GM19397 (cell line): Measurements from ENCODE around the gene CYFIP1.
A peak's percentile ranks its signal among the peaks of the same experiment; 100 is the strongest.
"Not testable (repeated sequence)": the region's sequence is repeated elsewhere in the genome, so short reads cannot be mapped to it uniquely, and the experiment has no call there.

ENCODE experiments used
- ATAC-seq: cut with Tn5 transposase; IDR thresholded peaks from one replicate; pipeline ENCODE4 v1.9.1; 2021; ENCODE audit warnings: mild to moderate bottlenecking, moderate library complexity; ENCODE audit not compliant: unreplicated experiment

CYFIP1 gene

GRCh38 chr15:22980189-22981050 is at the start of gene CYFIP1:
CYFIP1 (minus strand) TSS chr15:22980368; CDS start chr15:22947285, 33,083 bp downstream.
- ATAC-seq, result peak; percentile 66

GRCh38 chr15:23026218-23026617 is 46.0 kb upstream of the CYFIP1 start:
- no peak for ATAC-seq

DNA sequence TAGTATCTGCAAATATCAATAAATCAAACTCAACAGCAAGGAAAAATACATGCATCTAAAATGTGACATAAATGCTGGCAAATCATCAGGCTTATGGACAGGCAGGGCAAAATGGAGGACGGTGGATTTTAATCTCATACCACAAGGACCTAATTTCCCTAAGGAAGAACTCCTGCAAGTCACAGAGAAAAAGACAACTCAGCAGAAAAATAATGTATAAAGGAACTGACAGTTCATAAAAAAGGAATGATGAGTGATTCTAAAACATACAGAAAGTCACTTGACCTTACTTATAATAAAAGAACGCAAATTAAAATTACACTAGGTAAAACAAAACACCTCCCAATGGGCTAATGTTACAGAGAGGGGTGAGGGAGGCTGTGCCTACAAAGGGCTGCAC is 42.0 kb upstream of the CYFIP1 start:
- ATAC-seq, result no peak

- no peak for ATAC-seq
Measured at GRCh38 chr15:23014394-23015000, 34.3 kb upstream of the CYFIP1 start.

DNA sequence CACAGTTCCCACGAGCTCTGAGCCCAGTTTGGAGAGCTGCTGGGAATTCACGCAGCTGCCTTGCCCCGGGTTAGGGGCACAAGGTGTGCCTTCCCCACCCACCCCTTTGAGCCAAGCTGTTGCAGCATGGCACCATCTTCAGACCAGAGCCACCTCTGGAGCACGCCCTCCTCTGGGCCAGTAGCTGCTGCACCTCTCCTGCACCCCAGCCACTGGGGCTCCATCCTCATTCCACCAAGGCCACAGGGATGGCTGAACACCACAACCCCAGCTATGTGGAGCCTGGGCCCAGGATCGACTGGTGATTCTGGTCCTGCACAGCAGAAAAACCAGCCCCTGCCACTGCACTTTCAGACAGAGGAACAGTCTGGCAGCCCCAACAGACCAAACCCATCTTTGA is 33.5 kb upstream of the CYFIP1 start:
- ATAC-seq, result no peak

DNA sequence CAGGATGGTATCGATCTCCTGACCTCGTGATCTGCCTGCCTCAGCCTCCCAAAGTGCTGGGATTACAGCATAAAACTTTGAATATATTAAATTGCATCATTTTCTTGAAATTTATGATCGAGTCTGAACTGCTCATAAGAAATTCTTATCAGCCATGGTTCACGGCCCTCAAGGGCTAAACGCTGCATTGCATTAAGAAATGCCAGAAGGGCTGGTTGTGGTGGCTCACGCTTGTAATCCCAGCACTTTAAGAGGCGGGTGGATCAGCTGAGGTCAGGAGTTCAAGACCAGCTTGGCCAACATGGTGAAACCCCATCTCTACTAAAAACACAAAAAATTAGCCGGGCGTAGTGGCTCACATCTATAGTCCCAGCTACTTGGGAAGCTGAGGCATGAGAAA is 32.4 kb upstream of the CYFIP1 start:
- not testable (repeated sequence) for ATAC-seq

GRCh38 chr15:23003736-23004135 is 23.6 kb upstream of the CYFIP1 start:
- ATAC-seq, result no peak

DNA sequence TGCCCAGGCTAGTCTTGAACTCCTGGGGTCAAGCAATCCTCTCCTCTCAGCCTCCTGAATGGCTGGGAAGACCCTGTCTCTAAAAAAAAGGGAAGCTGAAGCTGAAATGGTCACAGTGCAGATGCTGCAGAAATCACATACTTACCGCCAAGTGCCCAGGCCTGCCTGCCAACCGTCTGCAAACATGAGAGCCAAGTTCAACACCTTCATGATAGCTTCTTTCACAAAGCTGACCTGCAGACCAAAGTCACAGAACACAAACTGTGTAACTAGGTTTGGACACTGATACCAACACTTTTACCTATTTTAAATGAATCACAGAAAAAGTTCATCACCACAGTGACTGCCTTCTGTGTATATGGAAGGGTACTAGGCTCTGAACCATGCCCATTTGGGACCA is 22.8 kb upstream of the CYFIP1 start:
- ATAC-seq, result no peak

DNA sequence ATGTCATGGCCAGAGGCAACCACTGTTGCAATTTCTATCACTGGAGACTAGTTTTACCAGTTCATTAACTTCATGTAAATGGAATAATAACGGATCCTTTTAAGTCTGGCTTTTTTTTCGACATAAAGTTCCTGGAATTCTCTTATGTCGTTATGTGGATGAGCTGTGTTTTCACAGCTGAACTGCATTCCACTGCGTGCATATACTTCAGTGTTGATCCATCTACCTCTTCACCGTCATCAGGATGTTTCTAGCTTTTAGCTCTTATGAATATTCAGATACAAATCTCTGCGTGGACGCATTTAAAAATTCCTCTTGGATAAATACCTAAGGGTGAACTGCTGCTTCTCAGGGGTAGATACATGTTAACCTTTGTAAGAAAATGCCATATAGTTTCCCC is 15.6 kb upstream of the CYFIP1 start:
- ATAC-seq, result no peak

DNA sequence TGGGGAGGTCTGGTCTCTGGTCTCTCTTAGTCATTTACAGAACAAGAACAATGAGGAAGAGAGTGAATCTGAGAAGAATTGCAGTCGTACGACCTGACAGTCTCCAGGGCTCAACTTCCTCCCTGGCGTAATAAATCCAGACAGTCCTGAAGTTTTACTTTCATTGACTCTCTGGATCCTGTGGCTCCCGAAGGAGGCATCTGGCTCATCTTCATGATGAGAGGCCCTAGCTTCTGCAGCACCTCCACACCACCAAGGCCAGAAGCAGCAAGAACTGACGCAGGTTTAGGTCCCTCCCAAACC is 11.8 kb upstream of the CYFIP1 start:
- ATAC-seq, result no peak

GRCh38 chr15:22989576-22990477 is 9.7 kb upstream of the CYFIP1 start:
- ATAC-seq, result no peak

DNA sequence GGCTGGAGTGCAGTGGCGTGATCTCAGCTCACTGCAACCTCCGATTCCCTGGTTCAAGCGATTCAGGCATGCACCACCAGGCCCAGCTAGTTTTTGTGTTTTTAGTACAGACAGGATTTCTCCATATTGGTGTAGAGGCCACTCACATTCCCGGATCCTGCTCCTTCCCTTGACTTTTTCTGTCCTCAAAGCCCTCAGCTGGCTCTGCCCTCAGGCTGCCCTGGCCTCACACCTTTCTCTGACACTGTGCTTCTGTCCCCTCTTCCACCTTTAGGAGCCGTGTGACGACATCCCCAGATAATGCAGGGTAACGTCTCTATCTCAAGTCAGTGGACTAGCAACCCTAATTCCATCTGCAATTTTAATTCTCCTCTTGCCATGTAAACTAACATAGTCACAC is 8.6 kb upstream of the CYFIP1 start:
- no peak for ATAC-seq

DNA sequence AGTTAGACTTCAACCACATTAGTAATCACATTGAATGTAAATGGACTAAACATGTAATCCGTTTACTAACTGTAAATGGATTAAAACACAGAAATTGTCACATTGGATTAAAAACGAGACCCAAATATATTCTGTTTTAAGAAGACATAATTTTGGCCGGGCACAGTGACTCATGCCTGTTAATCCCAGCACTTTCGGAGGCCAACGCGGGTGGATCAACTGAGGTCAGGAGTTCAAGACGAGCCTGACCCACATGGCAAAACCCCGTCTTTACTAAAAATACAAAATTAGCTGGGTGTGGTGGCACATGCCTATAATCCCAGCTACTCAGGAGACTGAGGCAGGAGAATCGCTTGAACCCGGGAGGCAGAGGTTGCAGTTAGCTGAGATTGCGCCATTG is 1.8 kb upstream of the CYFIP1 start:
- not testable (repeated sequence) for ATAC-seq

GRCh38 chr15:22981051-22981840 is 1.1 kb upstream of the CYFIP1 start:
- ATAC-seq, result no peak

GRCh38 chr15:22979238-22980188 is 655 bp downstream of the CYFIP1 start:
- peak; percentile 50 for ATAC-seq

DNA sequence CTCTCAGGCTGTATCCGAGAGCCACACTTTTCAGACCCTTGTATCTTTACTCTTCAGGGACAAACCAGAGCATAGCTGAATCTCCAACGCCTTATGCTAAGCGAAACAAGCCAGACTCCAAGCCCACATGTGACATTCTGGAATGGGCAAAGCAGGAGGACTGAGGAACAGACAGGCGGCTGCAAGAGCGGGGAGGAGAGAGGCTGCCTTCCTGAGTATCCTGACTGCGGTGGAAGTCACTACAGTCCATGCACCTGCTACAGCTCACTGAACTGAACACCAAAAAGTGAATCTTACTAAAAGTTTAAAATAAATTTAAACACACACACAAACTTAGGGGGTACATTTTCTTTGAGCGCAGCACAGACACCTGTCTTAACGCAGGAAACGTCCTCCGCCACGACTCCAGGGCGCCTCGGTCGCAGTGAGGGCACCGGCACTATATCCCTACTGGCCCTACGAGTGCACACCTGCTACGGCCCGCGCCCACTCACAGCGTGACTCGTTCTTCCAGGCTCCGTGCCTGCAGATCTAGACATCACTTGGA is 1.4 kb downstream of the CYFIP1 start:
- peak; percentile 35 for ATAC-seq

DNA sequence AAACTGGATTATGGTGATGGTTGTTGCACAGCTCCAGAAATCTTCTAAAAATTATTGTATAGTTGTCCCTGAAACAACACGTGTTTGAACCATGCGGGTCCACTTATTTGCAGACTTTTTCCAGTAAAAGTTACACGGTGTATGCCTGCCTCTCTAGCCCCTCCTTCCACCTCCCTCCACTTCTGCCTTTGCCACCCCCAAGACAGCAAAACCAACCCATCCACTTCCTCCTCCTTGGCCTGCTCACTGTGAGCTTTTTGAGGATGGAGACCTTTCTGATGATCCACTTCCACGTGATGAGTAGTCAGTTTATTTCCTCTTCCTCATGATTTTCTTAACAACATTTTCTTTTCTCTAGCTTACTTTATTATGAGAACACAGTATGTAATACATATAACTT is 5.4 kb downstream of the CYFIP1 start:
- no peak for ATAC-seq

DNA sequence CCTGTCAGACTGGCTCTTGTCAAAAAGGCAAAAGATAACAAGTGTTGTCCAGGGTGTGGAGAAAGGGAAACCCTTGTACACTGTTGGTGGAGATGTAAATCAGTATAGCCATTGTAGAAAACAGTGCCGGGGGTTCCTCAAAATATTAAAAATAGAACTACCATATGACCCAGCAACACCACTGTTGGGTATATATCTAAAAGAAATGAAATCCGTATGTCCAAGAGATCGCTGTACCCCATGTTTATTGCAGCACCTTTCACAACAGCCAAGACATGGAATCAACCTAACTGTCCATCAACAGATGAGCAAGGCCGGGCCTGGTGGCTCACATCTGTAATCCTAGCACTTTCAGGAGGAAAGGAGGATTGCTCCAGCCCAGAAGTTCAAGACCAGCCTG is 6.2 kb downstream of the CYFIP1 start:
- ATAC-seq, result no peak

GRCh38 chr15:22973286-22973685 is 6.9 kb downstream of the CYFIP1 start:
- no peak for ATAC-seq
